ENCODE data around the gene PDPN. TPM values are rescaled to one million over a fixed set of nuclear protein-coding genes. Genes with fewer than 3 reads are reported as not detected.

Gene PDPN
- 92.0 and 120 TPM in 2 replicates for total RNA-seq

GRCh38 chr1:13583595-13583965, at the start of gene PDPN:
PDPN (plus strand) TSS chr1:13583832; CDS start chr1:13584034, 202 bp downstream.

Small RNA genes within 50 kb of the gene (small RNA-seq; reads per million reads assigned to genes)
- gene RNA5SP41: not detected

Other genes with a start within 250 kb of the PDPN start
- not detected in 2 replicates for gene PRAMEF14, start 236.7 kb upstream of the PDPN start, total RNA-seq
- gene PRAMEF19, start 211.9 kb upstream of the PDPN start, total RNA-seq: not detected in 2 replicates
- not detected in 2 replicates for gene PRAMEF17, start 194.2 kb upstream of the PDPN start, total RNA-seq
- not detected in 2 replicates for gene PRAMEF20, start 173.4 kb upstream of the PDPN start, total RNA-seq
- not detected in 2 replicates for gene LRRC38, start 69.8 kb upstream of the PDPN start, total RNA-seq
- gene PRDM2, start 116.4 kb downstream of the PDPN start, total RNA-seq: 18.9 and 20.5 TPM in 2 replicates